Dermis microvascular lymphatic vessel endothelial cell (primary cell): Measurements from ENCODE around the gene MGAT4B. TPM values are rescaled to one million over a fixed set of nuclear protein-coding genes. Genes with fewer than 3 reads are reported as not detected.
A peak's percentile ranks its signal among the peaks of the same experiment; 100 is the strongest.

Source experiments
- DNase-seq, 2 donors: peaks; one replicate each; pipeline versions ENCODE4 v3.0.0 to v3.0.0-alpha.2; 2010; ENCODE audit warnings: low read depth in 2 of 2
- total RNA-seq: library from RNA; depleted of rRNA; stranded (reverse); fragments of >200 nt; gene quantifications from 2 replicates; pipeline ENCODE4 v1.2.1, GENCODE V29; 2014

MGAT4B gene
- total RNA-seq, 1 donor from 2014 or later = 110 TPM

- DNase-seq = no peak
Measured at GRCh38 chr5:179773686-179774040, 33.0 kb downstream of the MGAT4B start.

- no peak for DNase-seq
Measured at GRCh38 chr5:179772351-179772750, 34.3 kb downstream of the MGAT4B start.

DNA sequence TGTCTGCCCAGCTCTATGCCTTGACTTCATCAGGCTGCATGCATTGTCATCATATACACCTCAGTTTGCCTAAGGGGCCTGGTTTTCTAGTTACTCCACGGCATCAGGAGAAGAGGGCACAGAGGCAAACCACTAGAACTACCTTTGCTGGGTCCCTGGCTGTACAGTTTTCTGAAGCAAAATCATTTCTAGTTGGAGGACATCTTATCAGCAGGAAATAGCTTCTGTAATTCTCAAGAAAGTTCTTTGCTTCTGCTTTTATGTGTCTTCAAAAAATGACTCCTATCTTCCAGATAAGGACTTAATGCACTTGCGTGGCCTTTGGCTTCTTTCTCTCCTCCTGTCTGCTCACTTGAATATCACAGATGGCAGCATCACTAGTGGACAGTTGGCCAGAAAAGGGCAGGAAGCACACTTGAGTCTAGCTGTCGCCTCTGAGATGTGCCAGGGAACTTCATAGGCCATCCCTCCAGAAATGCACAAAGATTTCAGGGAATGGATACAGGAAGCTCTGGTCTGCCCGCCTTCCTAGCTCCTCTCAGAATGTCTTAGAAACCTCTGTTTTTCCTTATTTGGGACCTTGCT lies 35.3 kb downstream of the MGAT4B start:
- no peak for DNase-seq

- no peak for DNase-seq
Measured at GRCh38 chr5:179769796-179770195, 36.9 kb downstream of the MGAT4B start.

DNA sequence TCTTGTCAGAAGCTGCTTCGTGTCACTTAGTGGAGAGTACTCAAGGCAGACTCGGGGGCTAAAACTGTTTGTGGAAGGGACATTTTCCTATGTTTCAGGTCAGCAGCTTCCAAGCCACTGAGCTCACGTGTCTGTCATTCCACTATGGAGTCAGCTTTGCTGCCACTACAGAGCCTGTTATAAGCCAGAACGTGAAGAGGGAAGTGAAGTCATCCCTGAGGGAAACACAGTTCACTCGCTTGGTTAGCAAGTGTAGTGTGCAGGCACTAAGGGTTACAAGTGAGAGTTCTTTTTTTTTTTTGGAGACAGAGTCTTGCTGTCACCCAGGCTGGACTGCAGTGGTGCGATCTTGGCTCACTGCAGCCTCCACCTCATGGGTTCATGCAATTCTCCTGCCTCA lies 37.4 kb downstream of the MGAT4B start:
- no peak for DNase-seq

GRCh38 chr5:179768326-179769085 lies 38.2 kb downstream of the MGAT4B start:
- DNase-seq = no peak

DNA sequence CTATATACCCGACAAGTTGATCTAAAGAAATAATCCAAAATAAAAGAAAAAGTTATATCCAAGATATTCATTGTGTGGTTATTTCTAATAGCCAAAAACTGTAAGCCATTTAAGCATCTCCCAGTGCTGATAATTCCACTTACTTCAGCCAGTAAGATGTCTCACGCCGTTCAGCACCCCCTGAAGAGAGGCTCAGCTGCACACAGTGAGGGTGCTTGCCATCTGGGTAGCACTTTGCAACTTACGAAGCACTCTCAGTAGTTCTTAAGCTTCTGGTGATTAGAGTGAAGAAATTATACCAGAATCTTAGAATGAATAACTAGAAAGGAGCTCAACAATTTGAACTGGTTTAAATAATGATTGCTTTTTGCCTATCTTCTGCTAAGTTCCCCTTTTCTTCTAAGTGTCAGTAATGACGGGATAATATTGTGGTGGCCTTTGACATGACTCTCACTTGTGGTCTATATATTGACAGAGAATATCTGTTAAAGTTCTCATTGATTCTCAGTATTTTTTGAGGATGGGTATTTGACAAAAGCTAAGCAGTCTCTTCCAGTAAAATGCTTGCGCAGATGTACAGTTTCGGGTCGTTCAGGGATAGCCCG lies 39.1 kb downstream of the MGAT4B start:
- no peak for DNase-seq

- peak; percentile 29 to 51 for DNase-seq
Measured at GRCh38 chr5:179766726-179767455, 39.8 kb downstream of the MGAT4B start.

DNA sequence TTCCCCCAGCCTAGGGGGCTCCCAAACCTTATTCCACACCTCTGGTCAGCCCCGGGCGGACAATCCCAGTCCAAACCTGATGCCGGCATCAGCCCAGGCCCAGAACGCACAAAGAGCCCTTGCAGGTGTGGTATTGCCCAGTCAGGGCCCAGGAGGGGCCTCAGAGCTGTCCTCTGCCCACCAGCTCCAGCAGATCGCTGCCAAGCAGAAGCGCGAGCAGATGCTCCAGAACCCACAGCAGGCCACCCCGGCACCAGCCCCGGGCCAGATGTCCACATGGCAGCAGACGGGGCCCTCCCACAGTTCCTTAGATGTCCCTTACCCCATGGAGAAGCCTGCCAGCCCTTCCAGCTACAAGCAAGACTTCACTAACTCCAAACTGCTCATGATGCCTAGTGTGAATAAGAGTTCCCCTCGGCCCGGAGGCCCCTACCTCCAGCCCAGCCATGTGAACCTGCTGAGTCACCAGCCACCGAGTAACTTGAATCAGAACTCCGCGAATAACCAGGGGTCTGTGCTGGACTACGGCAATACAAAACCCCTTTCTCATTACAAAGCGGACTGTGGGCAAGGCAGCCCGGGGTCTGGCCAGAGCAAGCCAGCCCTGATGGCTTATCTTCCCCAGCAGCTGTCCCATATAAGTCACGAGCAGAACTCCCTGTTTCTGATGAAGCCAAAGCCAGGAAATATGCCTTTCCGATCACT lies 40.5 kb downstream of the MGAT4B start:
- DNase-seq = peak in 1 of 2 donors; percentile 61

DNA sequence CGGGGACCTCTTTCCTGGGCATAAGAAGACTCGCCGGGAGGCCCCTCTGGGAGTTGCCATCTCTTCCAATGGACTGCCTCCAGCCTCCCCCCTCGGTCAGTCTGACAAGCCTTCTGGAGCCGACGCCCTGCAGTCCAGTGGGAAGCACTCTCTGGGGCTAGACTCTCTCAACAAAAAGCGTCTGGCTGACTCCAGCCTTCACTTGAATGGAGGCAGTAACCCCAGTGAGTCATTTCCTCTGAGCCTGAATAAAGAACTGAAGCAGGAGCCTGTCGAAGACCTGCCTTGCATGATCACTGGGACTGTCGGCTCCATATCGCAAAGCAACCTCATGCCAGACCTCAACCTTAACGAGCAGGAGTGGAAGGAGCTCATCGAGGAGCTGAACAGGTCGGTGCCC lies 41.3 kb downstream of the MGAT4B start:
- peak; percentile 6 to 91 for DNase-seq

DNA sequence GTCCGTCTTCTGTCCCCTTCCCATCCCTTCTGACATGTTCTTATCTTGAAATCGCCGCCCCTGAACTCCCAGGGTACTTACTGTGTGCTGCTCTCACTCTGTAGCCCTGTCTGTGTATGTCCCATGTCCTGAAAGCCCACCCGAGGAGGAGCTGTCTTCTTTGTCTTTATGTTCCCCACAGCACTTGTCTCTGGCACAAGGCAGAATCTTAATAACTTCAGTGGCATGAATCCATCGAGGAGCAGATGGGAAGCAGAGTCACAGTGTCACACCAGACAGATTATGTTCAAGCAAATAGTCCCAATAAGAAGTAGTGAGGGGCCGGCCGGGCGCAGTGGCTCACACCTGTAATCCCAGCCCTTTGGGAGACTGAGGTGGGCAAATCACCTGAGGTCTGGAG lies 42.6 kb downstream of the MGAT4B start:
- DNase-seq = no peak

GRCh38 chr5:179763215-179763945 lies 43.3 kb downstream of the MGAT4B start:
- DNase-seq = peak; percentile 81 to 87

- DNase-seq = peak in 1 of 2 donors; percentile 25
Measured at GRCh38 chr5:179762781-179763176, 43.9 kb downstream of the MGAT4B start.

DNA sequence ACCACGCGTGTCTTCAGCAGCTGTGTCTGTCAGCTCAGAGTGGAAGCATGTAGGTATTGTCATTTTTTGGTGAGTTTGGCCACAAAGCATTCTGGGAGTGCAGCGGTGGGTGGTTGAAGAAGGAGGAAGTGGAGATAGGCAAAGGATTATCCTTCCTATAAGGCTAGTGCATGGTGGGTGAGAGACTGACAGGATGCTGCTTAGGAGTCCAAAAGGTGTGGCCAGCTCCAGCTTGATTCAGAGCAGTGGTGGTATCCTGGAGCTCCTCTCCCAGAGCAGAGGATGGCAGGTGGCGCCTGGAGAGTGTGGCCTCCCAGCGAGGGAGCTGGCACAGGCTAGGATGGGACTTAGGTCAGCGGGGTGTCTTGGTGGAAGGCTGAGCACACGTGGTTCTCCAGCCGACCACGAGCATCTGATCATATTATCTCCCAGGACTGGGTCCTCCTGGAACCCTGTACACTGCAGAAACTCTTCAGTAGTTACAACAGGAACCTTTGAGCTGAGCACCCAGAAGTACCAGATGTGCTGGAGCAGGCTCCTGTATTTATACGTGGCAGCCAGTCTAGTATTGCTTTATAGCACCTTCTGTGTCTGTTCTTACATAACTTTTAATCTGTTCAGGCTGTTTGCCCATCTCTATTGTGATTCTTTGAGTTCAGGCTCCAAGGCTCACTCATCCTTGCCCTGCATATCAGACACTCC lies 44.4 kb downstream of the MGAT4B start:
- no peak for DNase-seq

- DNase-seq = no peak
Measured at GRCh38 chr5:179759581-179760551, 46.8 kb downstream of the MGAT4B start.

GRCh38 chr5:179758955-179759354 lies 47.7 kb downstream of the MGAT4B start:
- DNase-seq = no peak

- peak; percentile 48 to 69 for DNase-seq
Measured at GRCh38 chr5:179755022-179755421, 51.6 kb downstream of the MGAT4B start.

DNA sequence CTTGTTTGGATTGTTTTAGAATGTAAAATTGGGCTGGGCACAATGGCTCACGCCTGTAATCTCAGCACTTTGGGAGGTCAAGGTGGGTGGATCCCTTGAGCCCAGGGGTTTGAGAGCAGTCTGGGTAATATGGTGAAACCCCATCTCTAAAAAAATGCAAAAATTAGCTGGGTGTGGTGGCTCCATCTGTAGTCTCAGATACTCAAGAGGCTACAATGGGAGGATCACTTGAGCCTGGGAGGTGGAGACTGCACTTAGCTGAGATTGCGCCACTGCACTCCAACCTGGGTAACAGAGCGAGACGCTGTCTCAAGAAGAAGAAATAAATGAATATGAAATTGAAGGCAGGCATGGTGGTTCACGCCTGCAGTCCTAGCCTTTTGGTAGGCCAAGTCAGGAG lies 52.7 kb downstream of the MGAT4B start:
- DNase-seq = no peak

- no peak for DNase-seq
Measured at GRCh38 chr5:179749857-179750508, 56.7 kb downstream of the MGAT4B start.
